Stimulated activated CD4-positive, alpha-beta T cell treated with anti-CD3 and anti-CD28 coated beads, Interleukin-12 subunit alpha, Interleukin-12 subunit beta, amount 100 ng/mL, for 4 hours (primary cell): ENCODE results near the gene ZACN.

Experiments used
- DNase-seq: peaks from one replicate; pipeline ENCODE4 v3.0.0-alpha.2; 2020

Gene ZACN

GRCh38 chr17:76104896-76105231, 25.9 kb downstream of the ZACN start:
- DNase-seq: no peak

GRCh38 chr17:76106703-76107102, 27.7 kb downstream of the ZACN start:
- no peak for DNase-seq

GRCh38 chr17:76107509-76107908, 28.5 kb downstream of the ZACN start:
- DNase-seq: no peak

- DNase-seq: no peak
These were observed 33.0 kb downstream of the ZACN start for GRCh38 chr17:76111956-76112355.

- DNase-seq: no peak
These were observed 36.3 kb downstream of the ZACN start for GRCh38 chr17:76115138-76115754.

- DNase-seq: no peak
These were observed 40.7 kb downstream of the ZACN start for GRCh38 chr17:76119409-76120371.

GRCh38 chr17:76120658-76121008, 41.7 kb downstream of the ZACN start:
- DNase-seq: no peak

- peak; percentile 36 for DNase-seq
These were observed 43.0 kb downstream of the ZACN start for GRCh38 chr17:76121932-76122430.

- DNase-seq: no peak
These were observed 43.6 kb downstream of the ZACN start for GRCh38 chr17:76122431-76123190.

GRCh38 chr17:76123191-76123499, 44.2 kb downstream of the ZACN start:
- DNase-seq: no peak

GRCh38 chr17:76123749-76124581, 45.0 kb downstream of the ZACN start:
- DNase-seq: no peak

GRCh38 chr17:76124582-76125390, 45.8 kb downstream of the ZACN start:
- no peak for DNase-seq

GRCh38 chr17:76125391-76125675, 46.4 kb downstream of the ZACN start:
- no peak for DNase-seq

GRCh38 chr17:76125922-76126321, 46.9 kb downstream of the ZACN start:
- DNase-seq: no peak

GRCh38 chr17:76130473-76130872, 51.5 kb downstream of the ZACN start:
- DNase-seq: no peak

- DNase-seq: no peak
These were observed 52.2 kb downstream of the ZACN start for GRCh38 chr17:76131051-76131691.

- no peak for DNase-seq
These were observed 53.0 kb downstream of the ZACN start for GRCh38 chr17:76131692-76132573.
